Prostate gland (tissue), 2 donors: ENCODE results near the gene TUBG1. TPM values are rescaled to one million over a fixed set of nuclear protein-coding genes. Genes with fewer than 3 reads are reported as not detected.
"Not testable (repeated sequence)": the region's sequence is repeated elsewhere in the genome, so short reads cannot be mapped to it uniquely, and the experiment has no call there.

Source experiments
- DNase-seq: peaks from one replicate; pipeline ENCODE4 v3.0.0-alpha.2; 2019; ENCODE audit warnings: low spot score
- H3K27ac ChIP-seq, 2 donors: fragments of 200-600 bp; sonication (generic); 2 replicates each; pipeline ENCODE4 v1.5.1; 2017 to 2019
- H3K27me3 ChIP-seq: fragments of 200-600 bp; sonication (generic); replicated peaks from 2 replicates; pipeline ENCODE4 v1.5.1; 2019; ENCODE audit not compliant: insufficient read depth
- H3K36me3 ChIP-seq, 2 donors: fragments of 200-600 bp; sonication (generic); 1 replicate in 1 of 2; 2 replicates in 1 of 2; pipeline versions ENCODE4 v1.5.1 to v1.8.1; 2017 to 2019
- H3K4me1 ChIP-seq: fragments of 200-600 bp; sonication (generic); replicated peaks from 2 replicates; pipeline ENCODE4 v1.5.1; 2019
- H3K4me3 ChIP-seq, 2 donors: fragments of 200-600 bp; sonication (generic); 2 replicates each; pipeline ENCODE4 v1.5.1; 2017 to 2019
- H3K9me3 ChIP-seq: fragments of 200-600 bp; sonication (generic); 2 replicates; pipeline ENCODE4 v1.5.1; 2017
- POLR2A ChIP-seq: fragments of 450-650 bp; IDR thresholded peaks from one replicate; pipeline ENCODE4 v1.6.1; 2016; ENCODE audit warnings: antibody characterized with exemption, mild to moderate bottlenecking
- POLR2AphosphoS5 ChIP-seq: sonication (generic); formaldehyde crosslinking; IDR thresholded peaks from one replicate; pipeline ENCODE4 v1.6.1; 2017; ENCODE audit warnings: antibody characterized with exemption
- WGBS: methylation state at CpG from one replicate; pipeline ENCODE4 v1.1.5; 2018; 5-methylcytosine and 5-hydroxymethylcytosine counted together
- intact Hi-C: fragments of 100-400 bp; cut with DNase I; formaldehyde crosslinking; loops from one replicate; pipeline ENCODE4 v1.14.2; 2022
- total RNA-seq, 2 donors: library from RNA; depleted of rRNA; stranded (reverse); fragments of >200 nt; gene quantifications; one replicate each; pipeline ENCODE4 v1.1.0, GENCODE V29; 2016
- TF ChIP-seq, protein P1 (sequence below), 4 experiments: fragments of 200-600 bp in 2 of 4; fragments of 450-650 bp in 2 of 4; sonication (generic) in 2 of 4; IDR thresholded peaks; 1 replicate in 3 of 4; 2 replicates in 1 of 4; pipeline ENCODE4 v1.5.1; 2016 to 2019; ENCODE audit warnings: antibody characterized with exemption in 4 of 4, mild to moderate bottlenecking in 2 of 4, moderate library complexity in 2 of 4

TUBG1 gene
- total RNA-seq, 2 donors from 2014 or later = 38.7 to 78.4 TPM

DNA sequence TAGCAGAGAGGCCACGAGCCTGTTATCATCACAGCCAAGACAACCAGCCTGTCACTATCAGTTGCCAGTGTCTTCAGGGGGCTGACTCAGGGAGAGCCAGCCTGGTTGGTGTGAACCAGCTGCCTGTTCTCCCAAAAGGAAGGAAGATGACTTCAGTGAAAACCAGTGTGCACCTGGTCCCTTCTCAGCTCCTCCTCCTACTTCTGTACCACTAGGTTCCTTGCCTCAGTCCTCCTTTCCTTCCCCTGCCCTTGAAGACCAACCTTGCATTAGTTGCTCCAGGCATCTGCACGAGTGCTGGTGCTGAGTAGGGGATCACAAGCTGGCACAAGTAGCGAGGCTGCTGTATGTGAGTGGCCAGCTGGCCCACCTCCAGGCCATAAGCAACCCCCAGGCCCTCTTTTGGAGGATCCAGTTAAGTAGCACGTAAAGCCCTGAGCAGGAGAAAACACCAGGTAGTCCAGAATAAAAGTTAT lies 8.5 kb downstream of the TUBG1 start:
- TF ChIP-seq, protein P1, sequence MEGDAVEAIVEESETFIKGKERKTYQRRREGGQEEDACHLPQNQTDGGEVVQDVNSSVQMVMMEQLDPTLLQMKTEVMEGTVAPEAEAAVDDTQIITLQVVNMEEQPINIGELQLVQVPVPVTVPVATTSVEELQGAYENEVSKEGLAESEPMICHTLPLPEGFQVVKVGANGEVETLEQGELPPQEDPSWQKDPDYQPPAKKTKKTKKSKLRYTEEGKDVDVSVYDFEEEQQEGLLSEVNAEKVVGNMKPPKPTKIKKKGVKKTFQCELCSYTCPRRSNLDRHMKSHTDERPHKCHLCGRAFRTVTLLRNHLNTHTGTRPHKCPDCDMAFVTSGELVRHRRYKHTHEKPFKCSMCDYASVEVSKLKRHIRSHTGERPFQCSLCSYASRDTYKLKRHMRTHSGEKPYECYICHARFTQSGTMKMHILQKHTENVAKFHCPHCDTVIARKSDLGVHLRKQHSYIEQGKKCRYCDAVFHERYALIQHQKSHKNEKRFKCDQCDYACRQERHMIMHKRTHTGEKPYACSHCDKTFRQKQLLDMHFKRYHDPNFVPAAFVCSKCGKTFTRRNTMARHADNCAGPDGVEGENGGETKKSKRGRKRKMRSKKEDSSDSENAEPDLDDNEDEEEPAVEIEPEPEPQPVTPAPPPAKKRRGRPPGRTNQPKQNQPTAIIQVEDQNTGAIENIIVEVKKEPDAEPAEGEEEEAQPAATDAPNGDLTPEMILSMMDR (IDR thresholded peaks at IDR 0.05) = no peak
- TF ChIP-seq POLR2A = no peak
- TF ChIP-seq POLR2AphosphoS5 = no peak

DNA sequence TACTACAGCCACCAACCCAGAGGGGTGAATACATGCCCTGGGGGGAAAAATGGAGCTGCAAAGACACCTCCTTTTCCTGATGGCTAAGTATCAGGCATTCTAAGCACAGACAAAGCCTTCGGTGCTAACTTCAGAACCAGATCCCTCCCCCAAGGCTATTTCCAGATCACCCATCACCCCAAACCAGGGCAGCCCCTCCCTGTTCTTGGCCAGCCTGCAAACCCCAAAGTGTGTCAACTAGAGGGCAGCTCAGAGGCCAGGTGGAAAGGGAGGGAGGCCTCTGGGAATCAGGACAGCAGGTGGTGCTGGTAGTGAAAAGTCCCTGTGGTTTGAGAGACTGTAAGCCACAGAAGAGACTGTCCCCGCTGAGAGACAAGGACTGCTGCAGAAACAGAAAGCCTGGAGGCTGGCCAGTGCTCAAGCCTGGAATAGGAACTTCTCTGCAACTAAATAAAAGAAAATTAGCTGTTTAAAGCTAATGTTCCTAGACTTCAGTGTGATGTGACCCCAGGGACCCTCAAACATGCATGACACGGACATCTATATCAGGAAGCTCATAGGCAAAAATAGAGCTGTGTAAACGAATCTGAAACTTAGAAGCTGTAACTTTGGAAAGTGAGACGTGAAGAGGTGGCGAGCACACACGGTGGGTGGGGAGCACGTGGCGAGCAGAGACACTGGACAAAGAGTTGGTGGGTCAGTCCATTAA lies 9.1 kb downstream of the TUBG1 start:
- peak; percentile 63 for DNase-seq
- 41% methylated on average over 9 of the region's 9 CpGs for WGBS
- intact Hi-C loops = no loop called here
- H3K36me3 ChIP-seq = no peaks in the 10 kb centered on the region
- peaks cover 3% of the 10 kb centered on the region for H3K4me1 ChIP-seq
- TF ChIP-seq, protein P1 (IDR thresholded peaks at IDR 0.05) = peak in 2 of 4 experiments; percentile 47 to 61
- no peak for TF ChIP-seq POLR2A
- TF ChIP-seq POLR2AphosphoS5 = peak; percentile 64
- no peaks in the 10 kb centered on the region for H3K27me3 ChIP-seq
- H3K27ac ChIP-seq = peak overlapping the region; percentile 26 to 37
- no peak overlapping the region for H3K4me3 ChIP-seq
- no peaks in the 10 kb centered on the region for H3K9me3 ChIP-seq

More for the DNA sequence above, 8.5 kb downstream of the TUBG1 start:
- peaks cover 3% of the 10 kb centered on the region for H3K4me1 ChIP-seq
- no peak overlapping the region for H3K4me3 ChIP-seq
- WGBS = 22% methylated on average over 4 of the region's 4 CpGs
- intact Hi-C loops = no loop called here
- DNase-seq = no peak
- no peaks in the 10 kb centered on the region for H3K36me3 ChIP-seq
- H3K27me3 ChIP-seq = no peaks in the 10 kb centered on the region
- no peaks in the 10 kb centered on the region for H3K9me3 ChIP-seq
- peak overlapping the region; percentile 26 to 37 for H3K27ac ChIP-seq

DNA sequence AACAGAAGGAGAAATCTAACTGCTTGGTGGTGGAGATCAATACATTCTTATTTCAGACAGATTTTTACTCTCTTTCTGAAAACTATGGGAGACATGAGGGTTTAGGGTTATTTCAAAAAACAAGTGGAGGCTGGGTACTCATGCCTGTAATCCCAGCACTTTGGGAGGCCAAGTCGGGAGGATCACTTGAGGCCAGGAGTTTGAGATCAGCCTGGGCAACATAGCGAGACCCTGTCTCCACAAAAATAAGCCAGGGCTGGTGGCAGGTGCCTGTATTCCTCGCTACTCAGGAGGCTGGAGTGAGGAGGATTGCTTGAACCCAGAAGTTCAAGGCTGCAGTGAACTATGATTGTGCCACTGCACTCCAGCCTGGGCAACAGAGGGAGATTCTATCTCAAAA lies 12.5 kb downstream of the TUBG1 start:
- 93% methylated on average over 3 of the region's 3 CpGs for WGBS

DNA sequence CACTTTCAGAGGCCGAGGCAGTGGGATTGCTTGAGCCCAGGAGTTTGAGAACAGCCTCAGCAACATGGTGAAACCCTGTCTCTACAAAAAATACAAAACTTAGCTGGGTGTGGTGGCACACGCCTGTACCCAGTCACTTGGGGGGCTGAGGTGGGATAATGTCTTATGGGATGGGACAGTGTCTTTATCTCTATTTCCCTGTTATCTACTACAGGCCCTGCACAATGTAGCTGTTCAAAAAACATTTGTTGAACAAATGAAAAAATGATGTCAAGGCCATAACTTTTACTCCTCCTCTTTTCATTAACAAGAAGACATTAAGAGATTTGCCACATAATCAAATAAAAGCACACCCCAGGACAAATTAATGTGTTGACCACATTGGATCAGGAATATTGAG lies 13.8 kb downstream of the TUBG1 start:
- TF ChIP-seq POLR2A (no peak), POLR2AphosphoS5 (no peak)
- TF ChIP-seq, protein P1 (IDR thresholded peaks at IDR 0.05) = no peak
- Histone ChIP-seq H3K4me1 (peaks cover 3% of the 10 kb centered on the region), H3K27ac (no peak overlapping the region), H3K9me3 (no peaks in the 10 kb centered on the region), H3K36me3 (no peaks in the 10 kb centered on the region), H3K27me3 (no peaks in the 10 kb centered on the region), H3K4me3 (no peak overlapping the region)
- intact Hi-C loops = no loop called here
- no peak for DNase-seq
- 94% methylated on average over 2 of the region's 2 CpGs for WGBS

More for the DNA sequence above, 12.5 kb downstream of the TUBG1 start:
- H3K4me1 ChIP-seq, H3K27me3 ChIP-seq, H3K36me3 ChIP-seq, H3K4me3 ChIP-seq, intact Hi-C loops, H3K27ac ChIP-seq, DNase-seq, H3K9me3 ChIP-seq: not testable (repeated sequence)

DNA sequence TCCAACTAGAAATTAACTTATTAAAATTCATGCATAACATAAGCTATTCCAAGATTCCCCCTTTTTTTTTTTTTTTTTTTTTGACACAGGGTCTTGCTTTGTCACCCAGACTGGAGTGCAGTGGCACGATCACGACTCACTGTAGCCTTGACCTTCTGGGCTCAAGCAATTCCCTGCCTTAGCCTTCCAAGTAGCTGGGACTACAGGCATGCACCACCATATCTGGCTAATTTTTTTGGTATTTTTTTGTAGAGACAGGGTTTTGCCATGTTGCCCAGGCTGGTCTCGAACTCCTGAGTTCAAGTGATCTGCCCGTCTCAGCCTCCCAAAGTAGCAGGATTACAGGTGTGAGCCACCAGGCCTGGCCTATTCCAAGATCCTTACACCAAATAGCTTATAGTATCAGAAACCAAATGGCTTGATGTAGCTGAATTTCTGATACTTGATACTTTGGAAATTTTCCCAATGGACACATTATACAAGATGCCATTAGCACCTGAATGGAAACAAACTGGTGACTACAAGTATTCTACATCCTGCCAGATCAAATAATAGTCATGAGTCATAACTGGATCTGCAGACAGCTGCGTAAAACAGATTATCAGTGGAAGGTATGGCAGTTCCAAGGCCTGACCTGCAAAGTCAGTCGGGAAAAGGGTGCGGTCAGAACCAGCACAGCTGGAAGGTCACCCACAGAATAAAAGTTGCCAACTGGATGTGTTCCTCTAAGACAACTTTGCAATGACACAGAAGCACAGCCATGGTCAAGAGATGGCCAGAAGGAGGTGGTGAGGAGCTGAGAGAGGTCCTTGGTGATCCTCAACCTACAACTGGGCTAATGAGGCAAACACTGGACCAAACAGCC lies 14.5 kb downstream of the TUBG1 start:
- TF ChIP-seq, protein P1 (IDR thresholded peaks at IDR 0.05) = peak in 1 of 4 experiments; percentile 18
- TF ChIP-seq POLR2A = no peak
- peak; percentile 94 for TF ChIP-seq POLR2AphosphoS5
- no peaks in the 10 kb centered on the region for H3K27me3 ChIP-seq
- H3K4me3 ChIP-seq = no peak overlapping the region
- H3K9me3 ChIP-seq = no peaks in the 10 kb centered on the region
- DNase-seq = peak; percentile 75
- no peaks in the 10 kb centered on the region for H3K36me3 ChIP-seq
- peak overlapping the region; percentile 1 to 54 for H3K27ac ChIP-seq
- H3K4me1 ChIP-seq = no peaks in the 10 kb centered on the region
- WGBS = 68% methylated on average over 7 of the region's 7 CpGs
- intact Hi-C loops = no loop called here

DNA sequence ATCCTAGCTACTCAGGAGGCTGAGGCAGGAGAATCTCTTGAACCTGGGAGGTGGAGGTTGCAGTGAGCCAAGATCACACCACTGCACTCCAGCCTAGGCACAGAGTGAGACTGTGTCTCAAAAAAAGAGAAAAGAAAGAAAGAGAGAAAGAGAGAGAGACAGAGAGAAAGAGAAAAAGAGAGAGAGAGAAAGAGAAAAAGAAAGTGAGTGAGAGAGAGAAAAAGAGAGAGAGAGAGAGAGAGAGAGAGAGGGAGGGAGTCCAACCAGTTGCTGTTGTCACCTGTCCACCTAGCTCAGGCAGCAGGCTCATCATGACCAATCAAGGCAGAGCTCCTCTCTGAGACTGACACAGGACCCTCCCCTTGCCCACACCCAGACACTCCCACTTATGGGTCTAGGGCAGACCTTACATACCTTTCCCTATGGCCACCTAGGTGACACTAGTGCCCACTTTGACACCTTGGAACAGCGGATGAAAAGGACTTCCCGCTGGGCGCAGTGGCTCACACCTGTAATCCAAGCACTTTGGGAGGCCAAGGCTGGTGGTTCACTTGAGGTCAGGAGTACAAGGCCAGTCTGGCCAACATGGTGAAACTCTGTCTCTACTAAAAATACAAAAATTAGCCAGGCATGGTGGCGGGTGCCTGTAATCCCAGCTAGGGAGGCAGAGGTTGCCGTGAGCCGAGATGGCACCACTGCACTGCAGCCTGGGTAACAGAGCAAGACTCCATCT lies 17.7 kb downstream of the TUBG1 start:
- H3K36me3 ChIP-seq, DNase-seq, H3K4me3 ChIP-seq, intact Hi-C loops, H3K27me3 ChIP-seq, H3K9me3 ChIP-seq, H3K4me1 ChIP-seq, H3K27ac ChIP-seq: not testable (repeated sequence)
- 93% methylated on average over 6 of the region's 6 CpGs for WGBS
